Loucy (cell line): Measurements from ENCODE around the gene CREBRF.
"Not testable (repeated sequence)": the region's sequence is repeated elsewhere in the genome, so short reads cannot be mapped to it uniquely, and the experiment has no call there.

Experiments
- H2AFZ ChIP-seq: fragments of 200-600 bp; sonication (generic); 2 replicates; pipeline ENCODE4 v1.6.0; 2016; ENCODE audit warnings: antibody characterized with exemption, mild to moderate bottlenecking, low read length, moderate library complexity
- H3F3A ChIP-seq: fragments of 200-600 bp; 2 replicates; pipeline ENCODE4 v1.6.0; 2016; ENCODE audit warnings: antibody characterized with exemption, low read depth, mild to moderate bottlenecking
- H3K27me3 ChIP-seq: fragments of 200-600 bp; sonication (generic); 2 replicates; pipeline ENCODE4 v1.6.1; 2014; ENCODE audit warnings: low read length, mild to moderate bottlenecking; ENCODE audit not compliant: insufficient read depth, poor library complexity, severe bottlenecking
- H3K36me3 ChIP-seq: fragments of 200-600 bp; sonication (generic); 2 replicates; pipeline ENCODE4 v1.6.1; 2016; ENCODE audit warnings: low read length; ENCODE audit not compliant: insufficient read depth
- H3K4me1 ChIP-seq: fragments of 200-600 bp; sonication (generic); 2 replicates; pipeline ENCODE4 v1.5.1; 2014; ENCODE audit warnings: low read length, mild to moderate bottlenecking; ENCODE audit not compliant: insufficient read depth, poor library complexity, severe bottlenecking
- H3K4me2 ChIP-seq: fragments of 200-600 bp; sonication (generic); 2 replicates; pipeline ENCODE4 v1.6.0; 2014; ENCODE audit warnings: antibody characterized with exemption, low read length, low read depth, mild to moderate bottlenecking; ENCODE audit not compliant: poor library complexity, severe bottlenecking
- H3K4me3 ChIP-seq: fragments of 200-600 bp; sonication (generic); 2 replicates; pipeline ENCODE4 v1.5.1; 2014; ENCODE audit warnings: low read length, mild to moderate bottlenecking, mixed read lengths; ENCODE audit not compliant: poor library complexity, severe bottlenecking
- H3K79me2 ChIP-seq: fragments of 200-600 bp; sonication (generic); 2 replicates; pipeline ENCODE4 v1.6.1; 2014; ENCODE audit warnings: low read length; ENCODE audit not compliant: insufficient read depth
- H3K9ac ChIP-seq: fragments of 200-600 bp; sonication (generic); 2 replicates; pipeline ENCODE4 v1.6.0; 2014; ENCODE audit warnings: mild to moderate bottlenecking, low read depth, low read length, moderate library complexity; ENCODE audit not compliant: poor library complexity, severe bottlenecking
- H3K9me2 ChIP-seq: fragments of 200-600 bp; sonication (generic); replicated peaks from 2 replicates; pipeline ENCODE4 v1.6.1; 2016; ENCODE audit warnings: low read depth, low read length, mixed read lengths
- H3K9me3 ChIP-seq: fragments of 200-600 bp; sonication (generic); 2 replicates; pipeline ENCODE4 v1.6.1; 2014; ENCODE audit warnings: mild to moderate bottlenecking, antibody characterized with exemption, low read length, low read depth; ENCODE audit not compliant: insufficient read depth
- H4K20me1 ChIP-seq: fragments of 200-600 bp; sonication (generic); 2 replicates; pipeline ENCODE4 v1.6.0; 2014; ENCODE audit warnings: antibody characterized with exemption, low read length, mild to moderate bottlenecking; ENCODE audit not compliant: insufficient read depth, poor library complexity, severe bottlenecking
- CTCF ChIP-seq: fragments of 200-600 bp; sonication (generic); conservative IDR thresholded peaks from 2 replicates; pipeline ENCODE4 v1.5.1; 2014; ENCODE audit warnings: mild to moderate bottlenecking, antibody characterized with exemption, low read length
- EZH2phosphoT487 ChIP-seq: fragments of 200-600 bp; IDR thresholded peaks from 2 replicates; pipeline ENCODE4 v1.6.1; 2018; ENCODE audit warnings: antibody characterized with exemption, mild to moderate bottlenecking, moderate library complexity, borderline replicate concordance

The CREBRF gene

GRCh38 chr5:173123416-173123815 lies 67.3 kb downstream of the CREBRF start:
- H3K4me2 ChIP-seq, result no peak overlapping the region
- no peaks in the 10 kb centered on the region for H4K20me1 ChIP-seq
- no peaks in the 10 kb centered on the region for H3K9me3 ChIP-seq
- TF ChIP-seq EZH2phosphoT487 (no peak), CTCF (no peak)
- H3K9ac ChIP-seq, result no peak overlapping the region
- no peaks in the 10 kb centered on the region for H3F3A ChIP-seq
- H3K4me3 ChIP-seq, result no peak overlapping the region
- no peaks in the 10 kb centered on the region for H3K27me3 ChIP-seq
- H3K36me3 ChIP-seq, result no peaks in the 10 kb centered on the region
- H3K79me2 ChIP-seq, result no peaks in the 10 kb centered on the region
- H3K4me1 ChIP-seq, result no peaks in the 10 kb centered on the region
- H3K9me2 ChIP-seq, result no peaks in the 10 kb centered on the region
- no peak overlapping the region for H2AFZ ChIP-seq

- H3K9ac ChIP-seq, H3K79me2 ChIP-seq, H3F3A ChIP-seq, H2AFZ ChIP-seq, H3K4me2 ChIP-seq, H3K4me3 ChIP-seq, H3K9me3 ChIP-seq, H3K36me3 ChIP-seq, H3K9me2 ChIP-seq, H4K20me1 ChIP-seq, H3K4me1 ChIP-seq, H3K27me3 ChIP-seq: not testable (repeated sequence)
Measured at GRCh38 chr5:173132166-173132565, 76.0 kb downstream of the CREBRF start.

GRCh38 chr5:173138707-173139106 lies 82.6 kb downstream of the CREBRF start:
- Histone ChIP-seq H3K9me3 (no peaks in the 10 kb centered on the region), H3K4me2 (no peak overlapping the region), H3K9me2 (no peaks in the 10 kb centered on the region), H3K9ac (no peak overlapping the region), H3F3A (no peaks in the 10 kb centered on the region), H4K20me1 (no peaks in the 10 kb centered on the region), H2AFZ (no peak overlapping the region), H3K27me3 (no peaks in the 10 kb centered on the region), H3K4me3 (no peak overlapping the region), H3K79me2 (no peaks in the 10 kb centered on the region), H3K36me3 (no peaks in the 10 kb centered on the region), H3K4me1 (no peaks in the 10 kb centered on the region)
- TF ChIP-seq EZH2phosphoT487, result no peak
- TF ChIP-seq CTCF, result no peak

- H3K9ac ChIP-seq, result no peak overlapping the region
- TF ChIP-seq EZH2phosphoT487 (no peak), CTCF (no peak)
- no peaks in the 10 kb centered on the region for H4K20me1 ChIP-seq
- H3K9me3 ChIP-seq, result no peaks in the 10 kb centered on the region
- no peaks in the 10 kb centered on the region for H3K36me3 ChIP-seq
- H3K79me2 ChIP-seq, result no peaks in the 10 kb centered on the region
- H3K4me1 ChIP-seq, result no peaks in the 10 kb centered on the region
- no peak overlapping the region for H2AFZ ChIP-seq
- H3F3A ChIP-seq, result no peaks in the 10 kb centered on the region
- no peak overlapping the region for H3K4me2 ChIP-seq
- H3K27me3 ChIP-seq, result no peaks in the 10 kb centered on the region
- H3K9me2 ChIP-seq, result no peaks in the 10 kb centered on the region
- H3K4me3 ChIP-seq, result no peak overlapping the region
Measured at GRCh38 chr5:173139631-173140030, 83.5 kb downstream of the CREBRF start.
